Stomach (tissue), 4 donors: ENCODE measurements around the gene GPR37.

ENCODE experiments used
- CTCF ChIP-seq, 7 experiments: fragments of 450-650 bp in 4 of 7; fragments of 200-600 bp in 3 of 7; sonication (generic) in 3 of 7; IDR thresholded peaks; one replicate each; pipeline ENCODE4 v1.5.1; 2016 to 2019; ENCODE audit warnings: antibody characterized with exemption in 7 of 7, control low read depth in 2 of 7, mild to moderate bottlenecking in 1 of 7
- POLR2A ChIP-seq, 4 donors: fragments of 450-650 bp; IDR thresholded peaks; one replicate each; pipeline ENCODE4 v1.6.1; 2016; ENCODE audit warnings: antibody characterized with exemption in 4 of 4, control low read depth in 2 of 4, mild to moderate bottlenecking in 1 of 4, moderate library complexity in 1 of 4
- POLR2AphosphoS5 ChIP-seq, 3 donors: sonication (generic); formaldehyde crosslinking; IDR thresholded peaks; one replicate each; pipeline ENCODE4 v1.6.1; 2016; ENCODE audit warnings: antibody characterized with exemption in 3 of 3

- TF ChIP-seq CTCF (IDR thresholded peaks at IDR 0.05): no peak
- TF ChIP-seq POLR2AphosphoS5 (IDR thresholded peaks at IDR 0.05): no peak
- no peak for TF ChIP-seq POLR2A (IDR thresholded peaks at IDR 0.05)
Observed at GRCh38 chr7:124758327-124758726, 7.3 kb downstream of the GPR37 start.
